ENCODE results near the gene GTF3C6.
"Not testable (repeated sequence)": the region's sequence is repeated elsewhere in the genome, so short reads cannot be mapped to it uniquely, and the experiment has no call there.

The GTF3C6 gene

GRCh38 chr6:110958329-110959192, at the start of gene GTF3C6:
GTF3C6 (plus strand) TSS chr6:110958706; CDS start chr6:110958770, 64 bp downstream.
- DNase-seq (ENCODE audit: low read depth) = peak; percentile 90

- no peak for DNase-seq (ENCODE audit: low read depth)
These were observed 27.7 kb upstream of the GTF3C6 start for GRCh38 chr6:110930781-110931180.

- no peak for DNase-seq (ENCODE audit: low read depth)
These were observed 24.6 kb upstream of the GTF3C6 start for GRCh38 chr6:110933912-110934311.

- DNase-seq (ENCODE audit: low read depth) = no peak
These were observed 24.1 kb upstream of the GTF3C6 start for GRCh38 chr6:110934381-110934898.

- no peak for DNase-seq (ENCODE audit: low read depth)
These were observed 23.3 kb upstream of the GTF3C6 start for GRCh38 chr6:110935171-110935570.

- DNase-seq (ENCODE audit: low read depth) = no peak
These were observed 20.3 kb upstream of the GTF3C6 start for GRCh38 chr6:110938171-110938570.

GRCh38 chr6:110939429-110940200, 18.9 kb upstream of the GTF3C6 start:
- DNase-seq (ENCODE audit: low read depth) = no peak

- peak; percentile 13 for DNase-seq (ENCODE audit: low read depth)
These were observed 13.8 kb upstream of the GTF3C6 start for GRCh38 chr6:110944681-110945151.

- no peak for DNase-seq (ENCODE audit: low read depth)
These were observed 12.0 kb upstream of the GTF3C6 start for GRCh38 chr6:110946498-110946897.

GRCh38 chr6:110949679-110950285, 8.7 kb upstream of the GTF3C6 start:
- no peak for DNase-seq (ENCODE audit: low read depth)

GRCh38 chr6:110950440-110950839, 8.1 kb upstream of the GTF3C6 start:
- DNase-seq (ENCODE audit: low read depth) = no peak

GRCh38 chr6:110951008-110951407, 7.5 kb upstream of the GTF3C6 start:
- no peak for DNase-seq (ENCODE audit: low read depth)

GRCh38 chr6:110951986-110952794, 6.3 kb upstream of the GTF3C6 start:
- no peak for DNase-seq (ENCODE audit: low read depth)

GRCh38 chr6:110953633-110954303, 4.7 kb upstream of the GTF3C6 start:
- DNase-seq (ENCODE audit: low read depth) = no peak

GRCh38 chr6:110960014-110960390, 1.5 kb downstream of the GTF3C6 start:
- no peak for DNase-seq (ENCODE audit: low read depth)

- DNase-seq (ENCODE audit: low read depth) = not testable (repeated sequence)
These were observed 4.1 kb downstream of the GTF3C6 start for GRCh38 chr6:110962636-110963035.

GRCh38 chr6:110965629-110966229, 7.2 kb downstream of the GTF3C6 start:
- no peak for DNase-seq (ENCODE audit: low read depth)

GRCh38 chr6:110968661-110969060, 10.2 kb downstream of the GTF3C6 start:
- not testable (repeated sequence) for DNase-seq (ENCODE audit: low read depth)

- no peak for DNase-seq (ENCODE audit: low read depth)
These were observed 13.0 kb downstream of the GTF3C6 start for GRCh38 chr6:110971468-110971867.

- DNase-seq (ENCODE audit: low read depth) = no peak
These were observed 18.1 kb downstream of the GTF3C6 start for GRCh38 chr6:110976575-110976974.
